SK-N-SH treated with all-trans-retinoic acid at 6 μM for 48 hours (cell line): ENCODE results near the gene UBE2G1.

Experiments used
- ARNTL ChIP-seq: fragments of 450-650 bp; formaldehyde crosslinking; IDR thresholded peaks from 2 replicates; pipeline ENCODE4 v1.5.0; 2020; ENCODE audit warnings: low read depth, mild to moderate bottlenecking, moderate library complexity, borderline replicate concordance
- PATZ1 ChIP-seq: fragments of 250-450 bp; sonication (Bioruptor Pico); IDR thresholded peaks from 2 replicates; pipeline ENCODE4 v1.8.0; 2020; ENCODE audit warnings: mild to moderate bottlenecking, moderate library complexity, borderline replicate concordance
- TCF4 ChIP-seq: fragments of 250-450 bp; sonication (Bioruptor Pico); IDR thresholded peaks from 2 replicates; pipeline ENCODE4 v1.8.0; 2021; ENCODE audit warnings: mild to moderate bottlenecking, moderate library complexity, borderline replicate concordance
- TOX ChIP-seq: fragments of 250-450 bp; sonication (Bioruptor Pico); IDR thresholded peaks from 2 replicates; pipeline ENCODE4 v1.8.0; 2021; ENCODE audit warnings: mild to moderate bottlenecking, moderate library complexity, borderline replicate concordance
- ZFP3 ChIP-seq: fragments of 250-450 bp; sonication (Bioruptor Pico); IDR thresholded peaks from 2 replicates; pipeline ENCODE4 v1.5.0; 2020; ENCODE audit warnings: mild to moderate bottlenecking, moderate library complexity
- ZFP30 ChIP-seq: fragments of 450-650 bp; formaldehyde crosslinking; IDR thresholded peaks from 2 replicates; pipeline ENCODE4 v1.5.0; 2022; ENCODE audit warnings: mild to moderate bottlenecking, moderate library complexity
- ZNF565 ChIP-seq: fragments of 450-650 bp; formaldehyde crosslinking; conservative IDR thresholded peaks from 2 replicates; pipeline ENCODE4 v1.5.0; 2020; ENCODE audit warnings: low read depth, mild to moderate bottlenecking, moderate library complexity
- ZNF70 ChIP-seq: fragments of 450-650 bp; formaldehyde crosslinking; IDR thresholded peaks from 2 replicates; pipeline ENCODE4 v1.5.0; 2020; ENCODE audit warnings: mild to moderate bottlenecking, moderate library complexity

- TF ChIP-seq TOX (CRISPR knock-in tag) (no peak), ZFP30 (no peak), ARNTL (CRISPR knock-in tag) (no peak), TCF4 (CRISPR knock-in tag) (no peak), PATZ1 (CRISPR knock-in tag) (no peak), ZNF70 (CRISPR knock-in tag) (no peak), ZNF565 (CRISPR knock-in tag) (no peak), ZFP3 (no peak)
These were observed 8.3 kb downstream of the UBE2G1 start for GRCh38 chr17:4358154-4358553.
